K562 (cell line): ENCODE results near the gene CCDC87. TPM values are rescaled to one million over a fixed set of nuclear protein-coding genes. Genes with fewer than 3 reads are reported as not detected.

Experiments used
- BDP1 ChIP-seq: IDR thresholded peaks from 3 replicates; pipeline ENCODE4 v1.6.1; 2011; ENCODE audit not compliant: insufficient read length, insufficient read depth
- FOXA3 ChIP-seq, 2 experiments: fragments of 450-650 bp in 1 of 2; sonication (generic) in 1 of 2; formaldehyde crosslinking; IDR thresholded peaks in 1 of 2; conservative IDR thresholded peaks in 1 of 2; 2 replicates each; pipeline versions ENCODE4 v1.4.0 to v1.8.0; 2020 to 2022; ENCODE audit warnings: mild to moderate bottlenecking in 2 of 2, missing genetic modification reagents in 1 of 2
- L3MBTL2 ChIP-seq: fragments of 450-650 bp; IDR thresholded peaks from 2 replicates; pipeline ENCODE4 v1.6.1; 2016; ENCODE audit warnings: mild to moderate bottlenecking, moderate library complexity
- MCM2 ChIP-seq: fragments of 450-650 bp; IDR thresholded peaks from 2 replicates; pipeline ENCODE4 v1.6.1; 2017; ENCODE audit warnings: low read depth, mild to moderate bottlenecking
- MCM7 ChIP-seq, 2 experiments: fragments of 450-650 bp; IDR thresholded peaks; 2 replicates each; pipeline ENCODE4 v1.6.1; 2016 to 2018
- SRSF1 ChIP-seq: fragments of 200-400 bp; formaldehyde crosslinking; IDR thresholded peaks from 2 replicates; pipeline ENCODE4 v1.6.1; 2017; ENCODE audit warnings: mild to moderate bottlenecking, low read depth, low read length, moderate library complexity
- TSC22D4 ChIP-seq: fragments of 450-650 bp; IDR thresholded peaks from 2 replicates; pipeline ENCODE4 v1.6.1; 2016; ENCODE audit warnings: missing genetic modification characterization, missing biosample characterization, control low read depth
- polyA plus RNA-seq, 8 experiments: library from polyadenylated mRNA; depleted of rRNA in 4 of 8; stranded (reverse) in 5 of 8; unstranded in 3 of 8; fragments of >200 nt; fragmentation: Nextera tagmentation in 2 of 8; fragmentation: Illumina TruSeq in 1 of 8; extraction: Ambion mirVana in 2 of 8; extraction: Trizol in 1 of 8; gene quantifications; 2 replicates each; pipeline versions ENCODE4 v1.2.1 to v1.2.3, GENCODE V29; 2011 to 2014; ENCODE audit warnings: inconsistent platforms in 1 of 8, missing spikeins in 1 of 8
- total RNA-seq, 7 experiments: library from RNA; depleted of rRNA in 6 of 7; stranded (reverse); fragments of >200 nt in 6 of 7; fragmentation: Illumina TruSeq in 2 of 7; extraction: Trizol in 2 of 7; gene quantifications; 2 replicates each; pipeline versions ENCODE4 v1.2.1 to v1.2.3, GENCODE V29; 2011 to 2021; ENCODE audit warnings: low replicate concordance in 1 of 7
- TF ChIP-seq, protein P1 (sequence below), 2 experiments: fragments of 450-650 bp in 1 of 2; sonication (generic) in 1 of 2; formaldehyde crosslinking in 1 of 2; IDR thresholded peaks; 2 replicates each; pipeline versions ENCODE4 v1.7.1 to v1.9.0; 2016 to 2022; ENCODE audit warnings: inconsistent platforms in 1 of 2, mild to moderate bottlenecking in 1 of 2, missing genetic modification reagents in 1 of 2
- TF ChIP-seq, protein P2 (sequence below): fragments of 200-800 bp; sonication (Bioruptor generic); IDR thresholded peaks from 2 replicates; pipeline ENCODE4 v1.6.1; 2017; ENCODE audit warnings: missing genetic modification characterization, missing compliant biosample characterization
- TF ChIP-seq, protein P3 (sequence below): IDR thresholded peaks from 2 replicates; pipeline ENCODE4 v1.6.1; 2011; ENCODE audit not compliant: insufficient read length; ENCODE audit errors: extremely low read depth
- TF ChIP-seq, protein P4 (sequence below): sonication (generic); formaldehyde crosslinking; IDR thresholded peaks from 2 replicates; pipeline ENCODE4 v1.8.0; 2022; ENCODE audit warnings: mild to moderate bottlenecking, low read depth, missing genetic modification reagents
- TF ChIP-seq, protein P5 (sequence below): fragments of 200-800 bp; sonication (Bioruptor generic); IDR thresholded peaks from 2 replicates; pipeline ENCODE4 v1.6.1; 2017; ENCODE audit warnings: missing genetic modification characterization, missing compliant biosample characterization

The CCDC87 gene
- total and polyA plus RNA-seq, 9 of the 15 experiments (the other 6 are each of a cell fraction or from before 2014, with no cell fraction given): 0.03 to 0.44 (median 0.15) TPM; not detected in 1

DNA sequence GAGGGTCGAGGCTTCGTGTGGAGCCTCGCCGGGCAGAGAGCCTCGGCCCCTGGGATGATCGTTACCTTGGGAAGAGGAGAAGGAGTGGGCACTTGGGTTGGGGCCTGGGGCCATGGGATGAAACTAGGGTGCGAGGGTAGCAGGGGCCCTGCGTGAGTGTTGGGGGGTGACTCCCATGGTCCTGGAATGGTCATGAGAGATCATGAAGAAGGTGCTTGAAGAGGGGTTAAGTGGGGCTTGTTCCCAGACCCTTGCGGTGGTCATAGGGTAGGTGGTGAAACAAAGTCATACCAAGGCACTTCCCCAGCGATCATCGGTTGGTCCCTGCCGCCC is 406 bp upstream of the CCDC87 start (continued):
- TF ChIP-seq, protein P1, sequence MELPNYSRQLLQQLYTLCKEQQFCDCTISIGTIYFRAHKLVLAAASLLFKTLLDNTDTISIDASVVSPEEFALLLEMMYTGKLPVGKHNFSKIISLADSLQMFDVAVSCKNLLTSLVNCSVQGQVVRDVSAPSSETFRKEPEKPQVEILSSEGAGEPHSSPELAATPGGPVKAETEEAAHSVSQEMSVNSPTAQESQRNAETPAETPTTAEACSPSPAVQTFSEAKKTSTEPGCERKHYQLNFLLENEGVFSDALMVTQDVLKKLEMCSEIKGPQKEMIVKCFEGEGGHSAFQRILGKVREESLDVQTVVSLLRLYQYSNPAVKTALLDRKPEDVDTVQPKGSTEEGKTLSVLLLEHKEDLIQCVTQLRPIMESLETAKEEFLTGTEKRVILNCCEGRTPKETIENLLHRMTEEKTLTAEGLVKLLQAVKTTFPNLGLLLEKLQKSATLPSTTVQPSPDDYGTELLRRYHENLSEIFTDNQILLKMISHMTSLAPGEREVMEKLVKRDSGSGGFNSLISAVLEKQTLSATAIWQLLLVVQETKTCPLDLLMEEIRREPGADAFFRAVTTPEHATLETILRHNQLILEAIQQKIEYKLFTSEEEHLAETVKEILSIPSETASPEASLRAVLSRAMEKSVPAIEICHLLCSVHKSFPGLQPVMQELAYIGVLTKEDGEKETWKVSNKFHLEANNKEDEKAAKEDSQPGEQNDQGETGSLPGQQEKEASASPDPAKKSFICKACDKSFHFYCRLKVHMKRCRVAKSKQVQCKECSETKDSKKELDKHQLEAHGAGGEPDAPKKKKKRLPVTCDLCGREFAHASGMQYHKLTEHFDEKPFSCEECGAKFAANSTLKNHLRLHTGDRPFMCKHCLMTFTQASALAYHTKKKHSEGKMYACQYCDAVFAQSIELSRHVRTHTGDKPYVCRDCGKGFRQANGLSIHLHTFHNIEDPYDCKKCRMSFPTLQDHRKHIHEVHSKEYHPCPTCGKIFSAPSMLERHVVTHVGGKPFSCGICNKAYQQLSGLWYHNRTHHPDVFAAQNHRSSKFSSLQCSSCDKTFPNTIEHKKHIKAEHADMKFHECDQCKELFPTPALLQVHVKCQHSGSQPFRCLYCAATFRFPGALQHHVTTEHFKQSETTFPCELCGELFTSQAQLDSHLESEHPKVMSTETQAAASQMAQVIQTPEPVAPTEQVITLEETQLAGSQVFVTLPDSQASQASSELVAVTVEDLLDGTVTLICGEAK (IDR thresholded peaks at IDR 0.05): 0 out of 2 replicates have a peak, but pooled peaks have one; percentile 61
- TF ChIP-seq, protein P1 (CRISPR knock-in tag; IDR thresholded peaks at IDR 0.05): no peak
- TF ChIP-seq L3MBTL2: 0 out of 2 replicates have a peak, but pooled peaks have one; percentile 5
- TF ChIP-seq MCM2: no peak
- TF ChIP-seq TSC22D4 (tag): no peak
- TF ChIP-seq, protein P2, sequence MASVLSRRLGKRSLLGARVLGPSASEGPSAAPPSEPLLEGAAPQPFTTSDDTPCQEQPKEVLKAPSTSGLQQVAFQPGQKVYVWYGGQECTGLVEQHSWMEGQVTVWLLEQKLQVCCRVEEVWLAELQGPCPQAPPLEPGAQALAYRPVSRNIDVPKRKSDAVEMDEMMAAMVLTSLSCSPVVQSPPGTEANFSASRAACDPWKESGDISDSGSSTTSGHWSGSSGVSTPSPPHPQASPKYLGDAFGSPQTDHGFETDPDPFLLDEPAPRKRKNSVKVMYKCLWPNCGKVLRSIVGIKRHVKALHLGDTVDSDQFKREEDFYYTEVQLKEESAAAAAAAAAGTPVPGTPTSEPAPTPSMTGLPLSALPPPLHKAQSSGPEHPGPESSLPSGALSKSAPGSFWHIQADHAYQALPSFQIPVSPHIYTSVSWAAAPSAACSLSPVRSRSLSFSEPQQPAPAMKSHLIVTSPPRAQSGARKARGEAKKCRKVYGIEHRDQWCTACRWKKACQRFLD (CRISPR knock-in tag): no peak
- TF ChIP-seq MCM7 (IDR thresholded peaks at IDR 0.05): no peak
- TF ChIP-seq FOXA3 (CRISPR knock-in tag; conservative IDR thresholded peaks at IDR 0.05 in 1 of 2, IDR thresholded peaks at IDR 0.05 in 1 of 2): no peak
- no peak for TF ChIP-seq BDP1
- TF ChIP-seq, protein P3, sequence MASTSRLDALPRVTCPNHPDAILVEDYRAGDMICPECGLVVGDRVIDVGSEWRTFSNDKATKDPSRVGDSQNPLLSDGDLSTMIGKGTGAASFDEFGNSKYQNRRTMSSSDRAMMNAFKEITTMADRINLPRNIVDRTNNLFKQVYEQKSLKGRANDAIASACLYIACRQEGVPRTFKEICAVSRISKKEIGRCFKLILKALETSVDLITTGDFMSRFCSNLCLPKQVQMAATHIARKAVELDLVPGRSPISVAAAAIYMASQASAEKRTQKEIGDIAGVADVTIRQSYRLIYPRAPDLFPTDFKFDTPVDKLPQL: no peak
- no peak for TF ChIP-seq SRSF1
- TF ChIP-seq, protein P4, sequence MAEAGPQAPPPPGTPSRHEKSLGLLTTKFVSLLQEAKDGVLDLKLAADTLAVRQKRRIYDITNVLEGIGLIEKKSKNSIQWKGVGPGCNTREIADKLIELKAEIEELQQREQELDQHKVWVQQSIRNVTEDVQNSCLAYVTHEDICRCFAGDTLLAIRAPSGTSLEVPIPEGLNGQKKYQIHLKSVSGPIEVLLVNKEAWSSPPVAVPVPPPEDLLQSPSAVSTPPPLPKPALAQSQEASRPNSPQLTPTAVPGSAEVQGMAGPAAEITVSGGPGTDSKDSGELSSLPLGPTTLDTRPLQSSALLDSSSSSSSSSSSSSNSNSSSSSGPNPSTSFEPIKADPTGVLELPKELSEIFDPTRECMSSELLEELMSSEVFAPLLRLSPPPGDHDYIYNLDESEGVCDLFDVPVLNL (CRISPR knock-in tag): no peak
- TF ChIP-seq, protein P5, sequence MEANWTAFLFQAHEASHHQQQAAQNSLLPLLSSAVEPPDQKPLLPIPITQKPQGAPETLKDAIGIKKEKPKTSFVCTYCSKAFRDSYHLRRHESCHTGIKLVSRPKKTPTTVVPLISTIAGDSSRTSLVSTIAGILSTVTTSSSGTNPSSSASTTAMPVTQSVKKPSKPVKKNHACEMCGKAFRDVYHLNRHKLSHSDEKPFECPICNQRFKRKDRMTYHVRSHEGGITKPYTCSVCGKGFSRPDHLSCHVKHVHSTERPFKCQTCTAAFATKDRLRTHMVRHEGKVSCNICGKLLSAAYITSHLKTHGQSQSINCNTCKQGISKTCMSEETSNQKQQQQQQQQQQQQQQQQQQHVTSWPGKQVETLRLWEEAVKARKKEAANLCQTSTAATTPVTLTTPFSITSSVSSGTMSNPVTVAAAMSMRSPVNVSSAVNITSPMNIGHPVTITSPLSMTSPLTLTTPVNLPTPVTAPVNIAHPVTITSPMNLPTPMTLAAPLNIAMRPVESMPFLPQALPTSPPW (CRISPR knock-in tag): no peak
